T-helper 2 cell treated with Interferon-gamma antibody and Interleukin-4, amounts not matched to agents 5 μg/mL and 100 μg/mL, for 36 hours (primary cell): Measurements from ENCODE around the gene SLC7A8.
A peak's percentile ranks its signal among the peaks of the same experiment; 100 is the strongest.
"Not testable (repeated sequence)": the region's sequence is repeated elsewhere in the genome, so short reads cannot be mapped to it uniquely, and the experiment has no call there.

Experiments used
- DNase-seq: peaks from one replicate; pipeline ENCODE4 v3.0.0; 2021; ENCODE audit warnings: low spot score
- H3K27ac Mint-ChIP-seq: one replicate; pipeline ENCODE4 v1.8.0; 2021; ENCODE audit warnings: mild to moderate bottlenecking, mixed read lengths
- H3K27me3 Mint-ChIP-seq: one replicate; pipeline ENCODE4 v1.8.0; 2021; ENCODE audit warnings: low read depth, mixed read lengths
- H3K36me3 Mint-ChIP-seq: one replicate; pipeline ENCODE4 v1.8.0; 2021; ENCODE audit warnings: low read depth, mixed read lengths
- H3K4me1 Mint-ChIP-seq: one replicate; pipeline ENCODE4 v1.8.0; 2021; ENCODE audit warnings: low read depth, mixed read lengths
- H3K4me3 Mint-ChIP-seq: one replicate; pipeline ENCODE4 v1.8.0; 2022; ENCODE audit warnings: mild to moderate bottlenecking, moderate library complexity, mixed read lengths
- H3K9me3 Mint-ChIP-seq: one replicate; pipeline ENCODE4 v1.8.0; 2021; ENCODE audit warnings: mixed read lengths

Gene SLC7A8

GRCh38 chr14:23199141-23199540, 15.7 kb upstream of the SLC7A8 start:
- not testable (repeated sequence) for H3K9me3 Mint-ChIP-seq, DNase-seq, H3K36me3 Mint-ChIP-seq, H3K27me3 Mint-ChIP-seq, H3K27ac Mint-ChIP-seq, H3K4me3 Mint-ChIP-seq, H3K4me1 Mint-ChIP-seq

DNA sequence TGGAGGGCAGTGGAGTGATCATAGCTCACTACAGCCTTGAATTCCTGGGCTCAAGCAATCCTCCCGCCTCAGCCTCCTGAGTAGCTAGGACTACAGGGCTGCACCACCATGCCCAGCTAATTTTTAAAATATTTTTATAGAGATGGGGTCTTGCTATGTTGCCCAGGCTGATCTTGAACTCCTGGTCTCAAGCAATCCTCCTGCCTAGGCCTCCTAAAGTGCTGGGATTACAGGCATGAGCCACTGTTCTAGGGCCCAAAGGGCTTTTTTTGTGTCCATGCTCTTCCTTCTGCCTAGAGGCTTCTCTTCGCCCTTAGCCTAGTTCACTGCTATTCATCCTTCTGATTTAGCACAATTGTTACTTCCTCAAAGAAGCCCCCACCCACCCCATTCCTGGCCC, 13.0 kb upstream of the SLC7A8 start:
- DNase-seq, H3K9me3 Mint-ChIP-seq, H3K36me3 Mint-ChIP-seq, H3K27ac Mint-ChIP-seq, H3K4me1 Mint-ChIP-seq, H3K4me3 Mint-ChIP-seq, H3K27me3 Mint-ChIP-seq: not testable (repeated sequence)

- no peaks in the 10 kb centered on the region for H3K9me3 Mint-ChIP-seq
- no peaks in the 10 kb centered on the region for H3K36me3 Mint-ChIP-seq
- H3K4me1 Mint-ChIP-seq: no peaks in the 10 kb centered on the region
These were observed 12.2 kb upstream of the SLC7A8 start for GRCh38 chr14:23195552-23196101.

DNA sequence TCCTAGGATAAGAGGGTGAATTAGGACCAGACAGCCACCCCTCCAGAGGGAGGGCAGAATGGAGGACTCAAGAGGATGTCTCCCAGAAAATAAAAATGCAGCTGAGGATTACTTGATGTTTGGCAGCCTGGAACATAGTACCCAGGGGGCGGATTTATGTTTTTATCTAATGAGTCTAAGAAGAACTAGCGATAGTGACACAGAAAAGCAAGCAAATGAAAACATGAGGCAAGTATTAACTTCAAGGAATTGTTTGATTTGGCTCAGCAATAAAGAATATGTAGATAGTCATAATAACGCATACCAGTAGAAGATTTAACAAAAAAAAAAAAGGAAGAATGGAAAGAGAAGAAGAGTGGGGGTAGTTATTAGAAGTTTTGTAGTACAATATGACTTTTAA, 10.0 kb upstream of the SLC7A8 start:
- no peak for DNase-seq
- Mint-ChIP-seq H3K27me3 (peaks cover 3% of the 10 kb centered on the region), H3K9me3 (no peaks in the 10 kb centered on the region), H3K36me3 (no peaks in the 10 kb centered on the region), H3K4me1 (no peaks in the 10 kb centered on the region), H3K27ac (no peak overlapping the region), H3K4me3 (no peak overlapping the region)

More at GRCh38 chr14:23195552-23196101, 12.2 kb upstream of the SLC7A8 start:
- peaks cover 6% of the 10 kb centered on the region for H3K27me3 Mint-ChIP-seq
- DNase-seq: no peak
- no peak overlapping the region for H3K27ac Mint-ChIP-seq
- no peak overlapping the region for H3K4me3 Mint-ChIP-seq

DNA sequence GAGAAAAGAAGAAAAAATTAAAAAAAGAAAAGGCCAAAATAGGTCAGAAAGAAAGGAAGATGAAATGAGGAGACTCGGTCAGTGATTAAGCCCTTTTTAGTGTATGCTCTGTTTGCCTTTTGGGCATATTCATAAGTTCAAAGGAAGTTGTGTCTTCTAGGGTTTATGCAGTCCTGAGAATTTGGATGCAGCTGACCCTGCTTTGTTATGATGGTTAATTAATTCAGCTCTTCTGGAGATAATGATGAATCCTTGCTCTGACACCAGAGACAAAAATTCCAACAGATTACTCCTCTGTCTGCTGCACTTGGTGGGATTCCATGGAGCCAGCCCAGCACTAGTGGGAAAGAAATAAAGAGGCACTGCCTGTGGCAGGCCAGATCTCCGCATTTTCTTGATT, 4.5 kb upstream of the SLC7A8 start:
- H3K27me3 Mint-ChIP-seq: peaks cover 9% of the 10 kb centered on the region
- no peak overlapping the region for H3K27ac Mint-ChIP-seq
- DNase-seq: no peak
- no peaks in the 10 kb centered on the region for H3K4me1 Mint-ChIP-seq
- H3K4me3 Mint-ChIP-seq: no peak overlapping the region
- H3K36me3 Mint-ChIP-seq: no peaks in the 10 kb centered on the region
- no peaks in the 10 kb centered on the region for H3K9me3 Mint-ChIP-seq

GRCh38 chr14:23186913-23187654, 3.6 kb upstream of the SLC7A8 start:
- Mint-ChIP-seq H3K27ac (no peak overlapping the region), H3K4me3 (no peak overlapping the region), H3K4me1 (no peaks in the 10 kb centered on the region), H3K9me3 (no peaks in the 10 kb centered on the region), H3K27me3 (peaks cover 9% of the 10 kb centered on the region), H3K36me3 (no peaks in the 10 kb centered on the region)
- no peak for DNase-seq

DNA sequence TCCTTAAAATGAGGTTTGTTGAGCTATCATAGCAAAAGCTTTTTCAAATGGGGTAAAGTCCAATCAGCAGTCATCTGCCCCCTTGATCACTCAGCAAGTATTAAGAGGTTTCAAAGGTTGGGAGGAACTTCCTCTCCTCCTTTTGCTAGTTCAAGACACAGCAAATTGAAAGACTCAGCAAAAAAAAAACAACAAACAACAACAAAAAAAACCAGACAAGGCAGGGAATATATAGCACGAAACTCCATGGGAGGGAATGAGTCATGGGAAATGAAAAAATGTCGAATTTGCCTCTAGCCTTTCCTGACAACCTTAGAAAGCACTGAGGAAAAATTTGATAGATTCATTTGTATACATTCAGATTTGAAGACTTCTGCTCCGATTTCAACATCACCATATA, 1.6 kb upstream of the SLC7A8 start:
- no peak overlapping the region for H3K4me3 Mint-ChIP-seq
- H3K27me3 Mint-ChIP-seq: peaks cover 19% of the 10 kb centered on the region
- no peaks in the 10 kb centered on the region for H3K4me1 Mint-ChIP-seq
- H3K36me3 Mint-ChIP-seq: no peaks in the 10 kb centered on the region
- H3K9me3 Mint-ChIP-seq: no peaks in the 10 kb centered on the region
- no peak overlapping the region for H3K27ac Mint-ChIP-seq
- no peak for DNase-seq

GRCh38 chr14:23183158-23183470, 346 bp downstream of the SLC7A8 start:
- Mint-ChIP-seq H3K27ac (no peak overlapping the region), H3K9me3 (no peaks in the 10 kb centered on the region), H3K4me3 (no peak overlapping the region), H3K36me3 (no peaks in the 10 kb centered on the region), H3K4me1 (peaks cover 2% of the 10 kb centered on the region), H3K27me3 (peaks cover 22% of the 10 kb centered on the region)
- DNase-seq: no peak

GRCh38 chr14:23182372-23183157, 895 bp downstream of the SLC7A8 start:
- Mint-ChIP-seq H3K9me3 (no peaks in the 10 kb centered on the region), H3K4me1 (peaks cover 2% of the 10 kb centered on the region), H3K27me3 (peaks cover 22% of the 10 kb centered on the region), H3K4me3 (no peak overlapping the region), H3K27ac (no peak overlapping the region), H3K36me3 (no peaks in the 10 kb centered on the region)
- DNase-seq: peak; percentile 17

DNA sequence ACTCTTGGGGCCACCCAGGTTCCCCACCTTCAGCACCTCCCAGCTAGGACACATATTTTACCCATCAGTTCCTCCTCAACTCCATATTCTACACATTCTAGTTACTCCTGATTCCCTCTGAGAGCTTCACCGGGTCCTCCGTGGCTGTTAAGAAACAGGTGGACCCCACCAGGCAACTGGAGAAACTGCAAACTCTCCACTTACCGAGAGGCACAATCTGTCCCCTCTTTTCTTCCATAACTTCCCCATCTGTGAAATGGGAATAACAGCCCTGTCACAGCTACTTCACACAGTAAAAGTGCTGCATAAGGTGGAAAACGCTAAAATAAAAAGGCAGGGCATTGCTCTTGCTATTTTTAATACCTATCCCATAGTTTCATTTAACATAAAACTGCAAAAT, 1.5 kb downstream of the SLC7A8 start:
- peaks cover 24% of the 10 kb centered on the region for H3K27me3 Mint-ChIP-seq
- no peak overlapping the region for H3K27ac Mint-ChIP-seq
- no peak for DNase-seq
- H3K4me1 Mint-ChIP-seq: peaks cover 3% of the 10 kb centered on the region
- H3K36me3 Mint-ChIP-seq: no peaks in the 10 kb centered on the region
- H3K9me3 Mint-ChIP-seq: no peaks in the 10 kb centered on the region
- H3K4me3 Mint-ChIP-seq: no peak overlapping the region

GRCh38 chr14:23181453-23181852, 2.0 kb downstream of the SLC7A8 start:
- no peaks in the 10 kb centered on the region for H3K9me3 Mint-ChIP-seq
- H3K4me1 Mint-ChIP-seq: peaks cover 3% of the 10 kb centered on the region
- DNase-seq: no peak
- H3K4me3 Mint-ChIP-seq: no peak overlapping the region
- H3K27me3 Mint-ChIP-seq: peaks cover 24% of the 10 kb centered on the region
- no peaks in the 10 kb centered on the region for H3K36me3 Mint-ChIP-seq
- H3K27ac Mint-ChIP-seq: no peak overlapping the region

- no peak overlapping the region for H3K27ac Mint-ChIP-seq
- DNase-seq: no peak
- peaks cover 3% of the 10 kb centered on the region for H3K4me1 Mint-ChIP-seq
These were observed 6.3 kb downstream of the SLC7A8 start for GRCh38 chr14:23177181-23177580.

GRCh38 chr14:23175823-23176222, 7.6 kb downstream of the SLC7A8 start:
- H3K9me3 Mint-ChIP-seq: no peaks in the 10 kb centered on the region
- no peaks in the 10 kb centered on the region for H3K36me3 Mint-ChIP-seq
- H3K27ac Mint-ChIP-seq: no peak overlapping the region
- H3K4me1 Mint-ChIP-seq: peaks cover 3% of the 10 kb centered on the region
- H3K4me3 Mint-ChIP-seq: no peak overlapping the region
- no peak for DNase-seq
- H3K27me3 Mint-ChIP-seq: peaks cover 17% of the 10 kb centered on the region

More at GRCh38 chr14:23177181-23177580, 6.3 kb downstream of the SLC7A8 start:
- no peak overlapping the region for H3K4me3 Mint-ChIP-seq
- H3K27me3 Mint-ChIP-seq: peaks cover 21% of the 10 kb centered on the region
- H3K36me3 Mint-ChIP-seq: no peaks in the 10 kb centered on the region
- no peaks in the 10 kb centered on the region for H3K9me3 Mint-ChIP-seq

GRCh38 chr14:23174296-23175184, 8.9 kb downstream of the SLC7A8 start:
- Mint-ChIP-seq H3K27ac (no peak overlapping the region), H3K4me3 (no peak overlapping the region), H3K9me3 (no peaks in the 10 kb centered on the region), H3K36me3 (no peaks in the 10 kb centered on the region), H3K4me1 (peaks cover 3% of the 10 kb centered on the region), H3K27me3 (peaks cover 10% of the 10 kb centered on the region)
- no peak for DNase-seq
